ENCODE data around the gene MED26. TPM values are rescaled to one million over a fixed set of nuclear protein-coding genes. Genes with fewer than 3 reads are reported as not detected.

Gene MED26
- total and polyA plus RNA-seq, 2 experiments from 2014 or later: 7.4 to 15.4 TPM

GRCh38 chr19:16571822-16572331, 56.1 kb downstream of the MED26 start:
- H3K4me1 Mint-ChIP-seq: peaks cover 8% of the 10 kb centered on the region
- no peak overlapping the region for H3K27ac Mint-ChIP-seq
- Histone ChIP-seq H3K27ac (ENCODE audit: low read depth) (no peak overlapping the region), H3K27me3 (ENCODE audit: insufficient read depth) (no peaks in the 10 kb centered on the region), H4K20me1 (replicated peaks; ENCODE audit: insufficient read depth) (peaks cover 19% of the 10 kb centered on the region), H3K9me2 (ENCODE audit: insufficient read depth) (no peaks in the 10 kb centered on the region), H3F3A (replicated peaks; ENCODE audit: low read depth) (peaks cover 14% of the 10 kb centered on the region; the same call in 1 of the 2 replicates), H2AFZ (peak overlapping the region; percentile 76; the same call in 1 of the 2 replicates), H3K79me2 (replicated peaks; ENCODE audit: insufficient read depth) (peaks cover 53% of the 10 kb centered on the region), H3K4me3 (peak overlapping the region; percentile 93), H3K4me2 (peak overlapping the region; percentile 93), H3K4me1 (ENCODE audit: insufficient read depth) (peaks cover 9% of the 10 kb centered on the region; the same call in 1 of the 2 replicates), H3K36me3 (ENCODE audit: insufficient read depth) (peaks cover 11% of the 10 kb centered on the region)
- H3K36me3 Mint-ChIP-seq (ENCODE audit: low read depth): peaks cover 29% of the 10 kb centered on the region
- H3K27me3 Mint-ChIP-seq (ENCODE audit: insufficient read depth, low read depth, poor library complexity): peaks cover 10% of the 10 kb centered on the region
- no peaks in the 10 kb centered on the region for H3K9me3 Mint-ChIP-seq
- TF ChIP-seq ZNF462 (CRISPR knock-in tag; IDR thresholded peaks at IDR 0.05): no peak
- TF ChIP-seq CREB1 (CRISPR knock-in tag; IDR thresholded peaks at IDR 0.05; ENCODE audit: low read depth): peak; percentile 31; the same call in 1 of the 2 replicates
- TF ChIP-seq ZNF331 (CRISPR knock-in tag; IDR thresholded peaks at IDR 0.05; ENCODE audit: low read depth): no peak
- no peak for TF ChIP-seq EZH2phosphoT487 (IDR thresholded peaks at IDR 0.05; ENCODE audit: unreplicated experiment)
- no peak for TF ChIP-seq POLR2AphosphoS5 (IDR thresholded peaks at IDR 0.05; ENCODE audit: low read depth)
- no peak for TF ChIP-seq JUNB (IDR thresholded peaks at IDR 0.05; ENCODE audit: unreplicated experiment)
- peak; percentile 57 for DNase-seq (ENCODE audit: low spot score)
- H3K4me3 Mint-ChIP-seq: peak overlapping the region; percentile 85
- peak; percentile 15 for ATAC-seq
